Left lobe of liver (tissue), 2 donors: ENCODE measurements around the gene SREK1. TPM values are rescaled to one million over a fixed set of nuclear protein-coding genes. Genes with fewer than 3 reads are reported as not detected.
"Not testable (repeated sequence)": the region's sequence is repeated elsewhere in the genome, so short reads cannot be mapped to it uniquely, and the experiment has no call there.

Source experiments
- ATAC-seq: fragments of 200-7000 bp; cut with Tn5 transposase; one replicate; pipeline ENCODE4 v1.9.1; 2020; ENCODE audit warnings: mild to moderate bottlenecking, moderate library complexity
- DNase-seq: peaks from one replicate; pipeline ENCODE4 v3.0.0-alpha.2; 2020; ENCODE audit warnings: low spot score
- total RNA-seq: library from RNA; stranded (reverse); gene quantifications from one replicate; pipeline ENCODE4 v1.2.1, GENCODE V29; 2021
- donor health status: DM: no; HTN: no; CAD: no; lungs with moderate emphysema.
- donor health status: DM: no; HTN: yes; CAD: no.

The SREK1 gene
- total RNA-seq, result 24.2 TPM

DNA sequence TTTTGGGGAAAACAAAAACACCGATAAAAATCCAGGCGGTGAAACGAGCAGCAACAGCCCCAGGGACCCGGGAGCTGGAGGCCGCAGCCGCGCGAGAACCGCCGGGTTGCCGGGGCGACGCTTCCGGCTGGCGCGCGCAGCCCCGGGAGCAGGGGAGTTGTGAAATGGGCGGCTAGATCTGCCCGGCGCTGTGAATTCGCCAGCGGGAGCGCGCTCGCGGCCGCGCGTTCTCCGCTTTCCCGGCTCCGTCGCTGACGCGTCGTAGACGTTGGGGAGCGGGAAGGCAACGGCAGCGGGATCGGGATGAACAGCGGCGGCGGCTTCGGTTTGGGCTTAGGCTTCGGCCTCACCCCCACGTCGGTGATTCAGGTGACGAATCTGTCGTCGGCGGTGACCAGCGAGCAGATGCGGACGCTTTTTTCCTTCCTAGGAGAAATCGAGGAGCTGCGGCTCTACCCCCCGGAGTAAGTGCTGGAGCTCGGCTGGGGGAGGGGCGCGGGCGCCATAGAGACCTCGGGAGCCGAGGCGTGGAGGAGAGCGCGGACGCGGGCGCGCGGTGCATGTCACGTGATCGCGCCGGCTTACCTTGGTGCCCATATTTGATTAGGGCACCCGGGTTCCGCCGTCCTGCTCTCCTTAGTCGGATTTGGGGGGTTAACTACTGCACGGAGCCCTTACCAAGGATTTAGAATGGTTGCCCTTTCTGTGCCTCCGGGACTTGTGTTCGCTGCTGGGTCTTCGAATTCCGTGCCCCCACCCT lies at the start of gene SREK1:
Gene SREK1 (plus strand): TSS at position 227 of the 760 bp plus-strand sequence. CDS start 77 bp downstream, at position 304.
- ATAC-seq, result peak; percentile 91
- DNase-seq, result peak; percentile 94

GRCh38 chr5:66100851-66101250 lies 43.2 kb upstream of the SREK1 start:
- DNase-seq (no peak), ATAC-seq (no peak)

- ATAC-seq (no peak), DNase-seq (no peak)
Observed at GRCh38 chr5:66113160-66113559, 30.9 kb upstream of the SREK1 start.

GRCh38 chr5:66118304-66118703 lies 25.8 kb upstream of the SREK1 start:
- ATAC-seq, result no peak

GRCh38 chr5:66122379-66123034 lies 21.6 kb upstream of the SREK1 start:
- no peak for ATAC-seq

More at GRCh38 chr5:66118304-66118703, 25.8 kb upstream of the SREK1 start:
- DNase-seq, result no peak

GRCh38 chr5:66129144-66129543 lies 15.0 kb upstream of the SREK1 start:
- DNase-seq (no peak), ATAC-seq (no peak)

More at GRCh38 chr5:66122379-66123034, 21.6 kb upstream of the SREK1 start:
- no peak for DNase-seq

DNA sequence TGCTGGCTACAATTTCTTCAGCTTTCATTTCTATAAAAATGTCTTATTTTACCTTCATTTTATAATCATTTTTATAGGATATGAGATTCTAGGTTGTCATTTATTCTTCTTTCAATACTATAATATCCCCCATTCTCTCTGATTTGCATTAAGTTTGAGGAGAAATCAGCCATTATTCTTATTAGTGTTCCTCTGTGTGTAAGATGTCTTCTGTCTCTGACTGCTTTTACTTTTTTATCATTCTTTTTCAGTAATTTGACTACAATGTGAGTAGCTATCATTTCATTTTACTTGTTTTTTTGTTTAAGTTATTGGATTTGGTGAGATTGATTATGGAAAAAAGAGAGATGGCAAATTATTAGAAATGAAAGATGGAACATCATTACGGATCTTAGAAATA lies 13.6 kb upstream of the SREK1 start:
- no peak for ATAC-seq
- DNase-seq, result no peak

GRCh38 chr5:66134407-66134861 lies 9.7 kb upstream of the SREK1 start:
- ATAC-seq (peak; percentile 69), DNase-seq (no peak)

- no peak for DNase-seq
- ATAC-seq, result no peak
Observed at GRCh38 chr5:66136053-66136452, 8.0 kb upstream of the SREK1 start.

- ATAC-seq, DNase-seq: not testable (repeated sequence)
Observed at GRCh38 chr5:66136944-66137343, 7.2 kb upstream of the SREK1 start.

- DNase-seq (no peak), ATAC-seq (no peak)
Observed at GRCh38 chr5:66138637-66139317, 5.3 kb upstream of the SREK1 start.

DNA sequence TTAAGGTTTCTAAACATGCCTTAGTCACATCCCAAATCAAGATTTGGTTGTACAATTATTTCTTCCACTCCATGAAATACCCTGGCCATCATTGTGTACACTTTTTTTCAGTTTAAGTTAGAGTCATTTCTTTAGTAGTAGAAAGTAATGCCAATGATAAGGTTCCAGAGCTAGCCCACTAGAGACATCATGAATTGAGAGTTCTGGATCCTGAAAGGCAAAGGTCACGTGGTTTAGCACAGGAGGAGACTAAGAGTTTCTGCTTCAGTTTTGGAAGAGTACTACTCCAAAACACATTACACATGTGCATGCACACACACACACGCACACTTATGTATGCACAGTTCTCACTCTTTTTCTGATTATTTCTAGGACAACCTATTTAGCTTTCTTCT lies 4.8 kb upstream of the SREK1 start:
- ATAC-seq (no peak), DNase-seq (no peak)

GRCh38 chr5:66142417-66142816 lies 1.7 kb upstream of the SREK1 start:
- ATAC-seq (no peak), DNase-seq (no peak)

GRCh38 chr5:66143473-66144073 lies 527 bp upstream of the SREK1 start:
- DNase-seq, result no peak

GRCh38 chr5:66144834-66145390 lies 812 bp downstream of the SREK1 start:
- DNase-seq (no peak), ATAC-seq (peak; percentile 59)

More at GRCh38 chr5:66143473-66144073, 527 bp upstream of the SREK1 start:
- peak; percentile 58 for ATAC-seq

DNA sequence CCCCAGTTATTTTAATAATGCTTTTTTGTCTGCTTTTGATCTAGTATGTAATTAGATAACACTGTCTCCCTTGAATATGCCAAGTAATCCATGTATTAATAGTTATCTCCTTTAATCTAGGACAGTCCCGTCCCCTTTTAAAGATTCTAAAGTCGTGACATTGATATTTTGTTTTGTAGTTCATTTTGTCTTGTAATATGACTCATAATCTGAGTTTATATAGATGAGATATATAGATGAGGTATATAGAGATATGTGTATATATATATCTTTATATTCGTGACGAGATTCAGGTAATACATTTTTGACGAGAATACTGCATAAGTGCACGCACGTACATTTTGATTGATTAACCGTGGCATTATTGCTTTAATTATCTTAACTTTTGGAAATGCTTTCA lies 1.6 kb downstream of the SREK1 start:
- DNase-seq, result no peak
- ATAC-seq, result no peak

GRCh38 chr5:66149950-66150349 lies 5.8 kb downstream of the SREK1 start:
- ATAC-seq, result no peak
- DNase-seq, result no peak

GRCh38 chr5:66151030-66151429 lies 6.9 kb downstream of the SREK1 start:
- DNase-seq, result no peak

GRCh38 chr5:66151491-66151890 lies 7.4 kb downstream of the SREK1 start:
- DNase-seq (no peak), ATAC-seq (no peak)

More at GRCh38 chr5:66151030-66151429, 6.9 kb downstream of the SREK1 start:
- ATAC-seq, result no peak

DNA sequence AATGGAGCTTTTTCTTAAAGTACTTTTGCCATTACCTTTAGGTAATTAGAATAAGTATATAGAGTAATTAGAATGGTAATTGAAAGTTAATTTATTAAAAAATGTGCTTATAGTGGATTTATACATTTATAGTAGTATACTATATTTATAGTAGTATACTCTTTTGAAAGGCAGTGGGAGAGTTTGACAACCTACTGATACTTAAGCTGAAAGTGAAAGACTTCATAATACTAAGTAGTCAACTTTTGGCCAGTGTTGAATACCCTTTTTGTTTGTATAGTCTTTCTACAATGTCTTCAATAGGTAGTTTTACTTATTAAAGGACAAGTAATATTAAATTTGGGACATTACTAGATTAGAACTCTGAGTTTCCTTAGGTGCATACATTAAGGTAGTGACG lies 12.9 kb downstream of the SREK1 start:
- no peak for ATAC-seq

GRCh38 chr5:66161356-66161755 lies 17.3 kb downstream of the SREK1 start:
- no peak for ATAC-seq
- DNase-seq, result no peak

More for the DNA sequence above, 12.9 kb downstream of the SREK1 start:
- no peak for DNase-seq
